A673 (cell line): ENCODE data around the gene CENPN. TPM values are rescaled to one million over a fixed set of nuclear protein-coding genes. Genes with fewer than 3 reads are reported as not detected.

Experiments used
- BruUV-seq: library from RNA; stranded (reverse); fragments of 400-500 nt; replicated peaks from 2 replicates; lab custom pipeline; 2021; lab: Mats Ljungman, UMichigan
- CTCF ChIA-PET: fragments of 300-600 bp; sonication (Branson Sonifier 250); formaldehyde crosslinking; loops from one replicate; lab custom pipeline; 2022; ENCODE audit warnings: antibody characterized with exemption; lab: Charles Lee
- POLR2A ChIA-PET: fragments of 300-600 bp; sonication (Branson Sonifier 250); formaldehyde crosslinking; loops from one replicate; lab custom pipeline; 2022; ENCODE audit warnings: antibody characterized with exemption; ENCODE audit not compliant: low non-redundant PET; lab: Charles Lee
- DNase-seq: peaks from one replicate; pipeline ENCODE4 v3.0.0-alpha.2; 2015; ENCODE audit warnings: low spot score
- H3K27ac ChIP-seq: fragments of 200-600 bp; sonication (generic); 2 replicates; pipeline ENCODE4 v1.5.1; 2016; ENCODE audit warnings: mixed run types, low read depth, mild to moderate bottlenecking, mixed read lengths, antibody characterized with exemption, low read length; ENCODE audit not compliant: poor library complexity, severe bottlenecking
- H3K27me3 ChIP-seq: fragments of 200-600 bp; sonication (generic); replicated peaks from 2 replicates; pipeline ENCODE4 v1.6.1; 2017; ENCODE audit warnings: mixed run types, low read depth, mild to moderate bottlenecking, mixed read lengths, antibody characterized with exemption, low read length; ENCODE audit not compliant: insufficient read depth, poor library complexity
- H3K36me3 ChIP-seq: fragments of 200-600 bp; sonication (generic); 2 replicates; pipeline ENCODE4 v1.6.1; 2016; ENCODE audit warnings: mixed run types, mild to moderate bottlenecking, mixed read lengths, antibody characterized with exemption, low read length; ENCODE audit not compliant: insufficient read depth, poor library complexity, severe bottlenecking
- H3K4me1 ChIP-seq: fragments of 200-600 bp; sonication (generic); 2 replicates; pipeline ENCODE4 v1.6.1; 2017; ENCODE audit warnings: mixed run types, mild to moderate bottlenecking, mixed read lengths, antibody characterized with exemption, low read length; ENCODE audit not compliant: insufficient read depth, poor library complexity, severe bottlenecking
- H3K4me3 ChIP-seq: fragments of 200-600 bp; sonication (generic); 2 replicates; pipeline ENCODE4 v1.5.1; 2016; ENCODE audit warnings: low read depth, mixed run types, mild to moderate bottlenecking, mixed read lengths, low read length; ENCODE audit not compliant: poor library complexity, severe bottlenecking
- H3K9me3 ChIP-seq: fragments of 200-600 bp; sonication (generic); 2 replicates; pipeline ENCODE4 v1.6.1; 2016; ENCODE audit warnings: mixed run types, low read depth, mild to moderate bottlenecking, mixed read lengths, antibody characterized with exemption, low read length; ENCODE audit not compliant: poor library complexity, severe bottlenecking
- EZH2 ChIP-seq: fragments of 200-600 bp; sonication (generic); IDR thresholded peaks from 2 replicates; pipeline ENCODE4 v1.6.1; 2017; ENCODE audit warnings: borderline replicate concordance, low read depth, mild to moderate bottlenecking, mixed read lengths, antibody characterized with exemption, low read length; ENCODE audit not compliant: poor library complexity, severe bottlenecking
- intact Hi-C: fragments of 100-400 bp; cut with micrococcal nuclease; formaldehyde crosslinking; loops from one replicate; pipeline ENCODE4 v1.10.0; 2022; ENCODE audit not compliant: unreplicated experiment
- total RNA-seq: library from RNA; stranded (reverse); gene quantifications from 2 replicates; pipeline ENCODE4 v1.2.3, GENCODE V29; 2021
- TF ChIP-seq, protein P1 (sequence below): fragments of 300-800, 200-600 bp; sonication (generic); conservative IDR thresholded peaks from 2 replicates; pipeline ENCODE4 v1.5.1; 2017; ENCODE audit warnings: low read depth, mild to moderate bottlenecking, antibody characterized with exemption, low read length, moderate library complexity, mixed read lengths

CENPN gene
- total RNA-seq, 1 experiment from 2014 or later = 109 TPM

GRCh38 chr16:80985611-80986010 is 21.4 kb upstream of the CENPN start:
- BruUV-seq = no TSS peak
- Histone ChIP-seq H3K27ac (no peak overlapping the region), H3K9me3 (no peaks in the 10 kb centered on the region), H3K27me3 (no peaks in the 10 kb centered on the region), H3K4me1 (peaks cover 5% of the 10 kb centered on the region), H3K4me3 (no peak overlapping the region), H3K36me3 (peaks cover 3% of the 10 kb centered on the region)
- ChIA-PET POLR2A (no interaction called here), CTCF (interaction anchor here (0.8 kb wide), 1 partner anchor 11 kb away, joined by 6 read pairs; no protein-coding TSS in a partner anchor)
- DNase-seq = no peak
- TF ChIP-seq EZH2 = no peak
- TF ChIP-seq, protein P1, sequence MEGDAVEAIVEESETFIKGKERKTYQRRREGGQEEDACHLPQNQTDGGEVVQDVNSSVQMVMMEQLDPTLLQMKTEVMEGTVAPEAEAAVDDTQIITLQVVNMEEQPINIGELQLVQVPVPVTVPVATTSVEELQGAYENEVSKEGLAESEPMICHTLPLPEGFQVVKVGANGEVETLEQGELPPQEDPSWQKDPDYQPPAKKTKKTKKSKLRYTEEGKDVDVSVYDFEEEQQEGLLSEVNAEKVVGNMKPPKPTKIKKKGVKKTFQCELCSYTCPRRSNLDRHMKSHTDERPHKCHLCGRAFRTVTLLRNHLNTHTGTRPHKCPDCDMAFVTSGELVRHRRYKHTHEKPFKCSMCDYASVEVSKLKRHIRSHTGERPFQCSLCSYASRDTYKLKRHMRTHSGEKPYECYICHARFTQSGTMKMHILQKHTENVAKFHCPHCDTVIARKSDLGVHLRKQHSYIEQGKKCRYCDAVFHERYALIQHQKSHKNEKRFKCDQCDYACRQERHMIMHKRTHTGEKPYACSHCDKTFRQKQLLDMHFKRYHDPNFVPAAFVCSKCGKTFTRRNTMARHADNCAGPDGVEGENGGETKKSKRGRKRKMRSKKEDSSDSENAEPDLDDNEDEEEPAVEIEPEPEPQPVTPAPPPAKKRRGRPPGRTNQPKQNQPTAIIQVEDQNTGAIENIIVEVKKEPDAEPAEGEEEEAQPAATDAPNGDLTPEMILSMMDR = no peak
- intact Hi-C loops = no loop called here

GRCh38 chr16:80986557-80986956 is 20.5 kb upstream of the CENPN start:
- no TSS peak for BruUV-seq
- Histone ChIP-seq H3K9me3 (no peaks in the 10 kb centered on the region), H3K36me3 (no peaks in the 10 kb centered on the region), H3K4me3 (no peak overlapping the region), H3K27ac (no peak overlapping the region), H3K27me3 (no peaks in the 10 kb centered on the region), H3K4me1 (peaks cover 5% of the 10 kb centered on the region)
- CTCF ChIA-PET = interaction anchor here (0.8 kb wide), 1 partner anchor 12 kb away, joined by 6 read pairs; no protein-coding TSS in a partner anchor
- intact Hi-C loops = no loop called here
- DNase-seq = no peak
- POLR2A ChIA-PET = no interaction called here
- TF ChIP-seq EZH2 = no peak
- TF ChIP-seq, protein P1 = no peak

DNA sequence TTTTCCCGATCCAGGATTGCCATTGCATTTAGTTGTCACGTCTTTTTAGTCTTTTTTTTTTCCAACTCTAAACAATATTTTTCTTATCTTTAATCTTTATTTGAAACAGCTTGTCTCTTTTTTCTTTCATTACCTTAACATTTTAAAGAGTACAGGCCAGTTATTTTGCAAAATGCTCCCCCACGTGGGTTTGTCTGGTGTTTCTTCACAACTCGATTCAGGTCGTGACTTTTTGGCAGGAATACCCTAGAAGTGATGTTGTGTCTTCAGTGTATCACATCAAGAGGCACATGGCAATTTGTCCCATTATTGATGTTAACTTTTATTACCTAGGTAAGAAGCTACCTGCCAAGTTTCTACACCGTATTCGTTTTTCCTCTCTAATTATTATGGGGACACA is 18.3 kb upstream of the CENPN start:
- intact Hi-C loops = no loop called here
- CTCF ChIA-PET = no interaction called here
- H3K27ac ChIP-seq = no peak overlapping the region
- no peak overlapping the region for H3K4me3 ChIP-seq
- no peaks in the 10 kb centered on the region for H3K9me3 ChIP-seq
- BruUV-seq = no TSS peak
- POLR2A ChIA-PET = no interaction called here
- peaks cover 15% of the 10 kb centered on the region for H3K4me1 ChIP-seq
- no peak for DNase-seq
- no peaks in the 10 kb centered on the region for H3K36me3 ChIP-seq
- H3K27me3 ChIP-seq = no peaks in the 10 kb centered on the region
- TF ChIP-seq, protein P1 = no peak
- TF ChIP-seq EZH2 = no peak
